NCI-H345 (cell line): ENCODE measurements around the gene HLA-B.
"Not testable (repeated sequence)": the region's sequence is repeated elsewhere in the genome, so short reads cannot be mapped to it uniquely, and the experiment has no call there.

Experiments used
- DNase-seq: peaks from one replicate; lab custom pipeline; 2025; lab: John Stamatoyannopoulos, UW

The HLA-B gene

GRCh38 chr6:31383149-31383548, 26.2 kb upstream of the HLA-B start:
- DNase-seq, result no peak

GRCh38 chr6:31381666-31382065, 24.7 kb upstream of the HLA-B start:
- DNase-seq, result no peak

GRCh38 chr6:31379850-31380249, 22.9 kb upstream of the HLA-B start:
- no peak for DNase-seq

- DNase-seq, result no peak
Observed at GRCh38 chr6:31378721-31379103, 21.7 kb upstream of the HLA-B start.

- no peak for DNase-seq
Observed at GRCh38 chr6:31378062-31378720, 21.2 kb upstream of the HLA-B start.

GRCh38 chr6:31377029-31377428, 20.1 kb upstream of the HLA-B start:
- DNase-seq, result no peak

GRCh38 chr6:31375699-31376098, 18.7 kb upstream of the HLA-B start:
- DNase-seq, result no peak

- not testable (repeated sequence) for DNase-seq
Observed at GRCh38 chr6:31374118-31374517, 17.1 kb upstream of the HLA-B start.

GRCh38 chr6:31368461-31368860, 11.5 kb upstream of the HLA-B start:
- DNase-seq, result no peak

GRCh38 chr6:31366693-31367470, 9.9 kb upstream of the HLA-B start:
- DNase-seq, result peak; percentile 85

- no peak for DNase-seq
Observed at GRCh38 chr6:31365864-31366263, 8.9 kb upstream of the HLA-B start.

GRCh38 chr6:31363811-31364210, 6.8 kb upstream of the HLA-B start:
- DNase-seq, result no peak

- DNase-seq, result no peak
Observed at GRCh38 chr6:31362751-31363150, 5.8 kb upstream of the HLA-B start.

GRCh38 chr6:31359581-31359980, 2.6 kb upstream of the HLA-B start:
- no peak for DNase-seq

GRCh38 chr6:31358302-31358701, 1.3 kb upstream of the HLA-B start:
- no peak for DNase-seq

- no peak for DNase-seq
Observed at GRCh38 chr6:31357886-31358285, 907 bp upstream of the HLA-B start.

- no peak for DNase-seq
Observed at GRCh38 chr6:31356216-31356945, 598 bp downstream of the HLA-B start.

- no peak for DNase-seq
Observed at GRCh38 chr6:31355583-31355948, 1.4 kb downstream of the HLA-B start.

GRCh38 chr6:31354864-31355582, 2.0 kb downstream of the HLA-B start:
- no peak for DNase-seq

GRCh38 chr6:31354158-31354863, 2.7 kb downstream of the HLA-B start:
- no peak for DNase-seq

GRCh38 chr6:31353384-31353945, 3.5 kb downstream of the HLA-B start:
- DNase-seq, result no peak
